GM12878 (cell line): ENCODE measurements around the gene DUSP18. TPM values are rescaled to one million over a fixed set of nuclear protein-coding genes. Genes with fewer than 3 reads are reported as not detected.

ENCODE experiments used
- ATAC-seq: fragments of 200-7000 bp; cut with Tn5 transposase; 3 replicates; pipeline ENCODE4 v1.9.1; 2020; ENCODE audit warnings: mild to moderate bottlenecking, moderate library complexity
- BruUV-seq: library from RNA; stranded (reverse); fragments of 400-500 nt; replicated peaks from 2 replicates; lab custom pipeline; 2021; lab: Mats Ljungman, UMichigan
- CTCF ChIA-PET: fragments of 300-600 bp; sonication (Branson Sonifier 250); formaldehyde crosslinking; extraction: SDS; loops from one replicate; lab custom pipeline; 2021; ENCODE audit warnings: inconsistent platforms; lab: Yijun Ruan, JAX
- POLR2A ChIA-PET: fragments of 350-600 bp; formaldehyde crosslinking; extraction: SDS; loops from one replicate; lab custom pipeline; 2021; ENCODE audit warnings: inconsistent platforms; lab: Charles Lee
- RAD21 ChIA-PET: fragments of 300-600 bp; sonication (Branson Sonifier 250); formaldehyde crosslinking; loops from one replicate; lab custom pipeline; 2023; ENCODE audit warnings: antibody characterized with exemption; ENCODE audit not compliant: unreplicated experiment; lab: Charles Lee
- SMC1A ChIA-PET: fragments of 300-600 bp; sonication (Branson Sonifier 250); formaldehyde crosslinking; loops from one replicate; lab custom pipeline; 2023; ENCODE audit not compliant: unreplicated experiment, uncharacterized antibody; lab: Charles Lee
- DNase-seq: peaks from one replicate; pipeline ENCODE4 v3.0.0-alpha.2; 2011; ENCODE audit warnings: low read depth, low spot score
- FAIRE-seq: peaks from 3 replicates; lab custom pipeline; 2011; peaks lifted over from hg19 to GRCh38; lab: Jason Lieb, UNC
- H2AFZ ChIP-seq: 2 replicates; pipeline ENCODE4 v1.6.0; 2011; ENCODE audit warnings: low read depth, low read length, control low read depth; ENCODE audit not compliant: control insufficient read depth
- H3K27ac ChIP-seq: 2 replicates; pipeline ENCODE4 v1.5.1; 2011; ENCODE audit warnings: control low read depth; ENCODE audit not compliant: control insufficient read depth, insufficient read depth
- H3K27me3 ChIP-seq, 2 experiments: replicated peaks in 1 of 2; 2 replicates each; pipeline versions ENCODE4 v1.6.0 to v1.6.1; 2011; ENCODE audit warnings: low read length in 1 of 2; ENCODE audit not compliant: control insufficient read depth in 2 of 2, insufficient read depth in 2 of 2
- H3K36me3 ChIP-seq, 2 experiments: 2 replicates each; pipeline ENCODE4 v1.5.1; 2011; ENCODE audit warnings: low read length in 1 of 2; ENCODE audit not compliant: control insufficient read depth in 2 of 2, insufficient read depth in 2 of 2
- H3K4me1 ChIP-seq: 2 replicates; pipeline ENCODE4 v1.6.1; 2011; ENCODE audit warnings: mild to moderate bottlenecking, low read length, moderate library complexity, mixed read lengths; ENCODE audit not compliant: control insufficient read depth, insufficient read depth
- H3K4me2 ChIP-seq: 2 replicates; pipeline ENCODE4 v1.6.0; 2011; ENCODE audit warnings: control low read depth; ENCODE audit not compliant: control insufficient read depth, insufficient read depth
- H3K4me3 ChIP-seq: fragments of 200-600 bp; sonication (generic); 2 replicates; pipeline ENCODE4 v1.5.1; 2016
- H3K79me2 ChIP-seq: 2 replicates; pipeline ENCODE4 v1.6.0; 2011; ENCODE audit warnings: low read length; ENCODE audit not compliant: control insufficient read depth, insufficient read depth
- H3K9ac ChIP-seq: 2 replicates; pipeline ENCODE4 v1.8.0; 2011; ENCODE audit warnings: low read length, control low read depth, mixed read lengths; ENCODE audit not compliant: control insufficient read depth, insufficient read depth
- H3K9me3 ChIP-seq: replicated peaks from 3 replicates; pipeline ENCODE4 v1.5.1; 2011; ENCODE audit warnings: mild to moderate bottlenecking, low read length; ENCODE audit not compliant: control insufficient read depth, insufficient read depth
- H4K20me1 ChIP-seq: 2 replicates; pipeline ENCODE4 v1.6.0; 2011; ENCODE audit not compliant: control insufficient read depth, insufficient read depth
- CHD1 ChIP-seq: IDR thresholded peaks from 2 replicates; pipeline ENCODE4 v1.6.1; 2012; ENCODE audit warnings: low read depth, low read length, improper control_type of control experiment
- DPF2 ChIP-seq: fragments of 450-650 bp; IDR thresholded peaks from 2 replicates; pipeline ENCODE4 v1.6.1; 2017; ENCODE audit warnings: mild to moderate bottlenecking
- FOXM1 ChIP-seq: IDR thresholded peaks from 2 replicates; pipeline ENCODE4 v1.6.1; 2012; ENCODE audit warnings: low read depth, mild to moderate bottlenecking, inconsistent platforms, low read length, moderate library complexity
- HDGF ChIP-seq: fragments of 450-650 bp; IDR thresholded peaks from 2 replicates; pipeline ENCODE4 v1.6.1; 2016; ENCODE audit warnings: antibody characterized with exemption
- IKZF2 ChIP-seq, 2 experiments: fragments of 450-650 bp; IDR thresholded peaks; 2 replicates each; pipeline ENCODE4 v1.6.1; 2017; ENCODE audit warnings: mild to moderate bottlenecking in 2 of 2, moderate library complexity in 2 of 2
- MXI1 ChIP-seq: fragments of 150-350 bp; IDR thresholded peaks from 2 replicates; pipeline ENCODE4 v1.6.1; 2011; ENCODE audit warnings: low read depth, mild to moderate bottlenecking, inconsistent platforms, low read length, improper control_type of control experiment
- NFXL1 ChIP-seq: fragments of 450-650 bp; IDR thresholded peaks from 2 replicates; pipeline ENCODE4 v1.6.1; 2017; ENCODE audit warnings: antibody characterized with exemption, mild to moderate bottlenecking, borderline replicate concordance
- POLR2A ChIP-seq: IDR thresholded peaks from 2 replicates; pipeline ENCODE4 v1.6.1; 2011; ENCODE audit warnings: low read depth, mild to moderate bottlenecking, low read length
- POU2F2 ChIP-seq: IDR thresholded peaks from 3 replicates; pipeline ENCODE4 v1.6.1; 2011; ENCODE audit warnings: low read depth, mild to moderate bottlenecking, low read length, borderline replicate concordance
- RBBP5 ChIP-seq: fragments of 200-600 bp; sonication (generic); conservative IDR thresholded peaks from 2 replicates; pipeline ENCODE4 v1.6.1; 2016
- RELB ChIP-seq: fragments of 450-650 bp; IDR thresholded peaks from 2 replicates; pipeline ENCODE4 v1.6.1; 2017; ENCODE audit warnings: low read depth, mild to moderate bottlenecking, moderate library complexity
- RFX5 ChIP-seq: IDR thresholded peaks from 2 replicates; pipeline ENCODE4 v1.6.1; 2011; ENCODE audit warnings: low read depth, low read length, improper control_type of control experiment
- SMAD1 ChIP-seq: fragments of 450-650 bp; IDR thresholded peaks from 2 replicates; pipeline ENCODE4 v1.6.1; 2018; ENCODE audit warnings: mild to moderate bottlenecking, low read depth; ENCODE audit not compliant: partially characterized antibody
- SPI1 ChIP-seq: IDR thresholded peaks from 2 replicates; pipeline ENCODE4 v1.6.1; 2011; ENCODE audit warnings: low read depth, mild to moderate bottlenecking, low read length, moderate library complexity, borderline replicate concordance; ENCODE audit not compliant: insufficient read depth
- TAF1 ChIP-seq: IDR thresholded peaks from 2 replicates; pipeline ENCODE4 v1.6.1; 2011; ENCODE audit warnings: mild to moderate bottlenecking, low read depth, low read length, borderline replicate concordance
- USF2 ChIP-seq: IDR thresholded peaks from 2 replicates; pipeline ENCODE4 v1.6.1; 2011; ENCODE audit warnings: low read depth, low read length, improper control_type of control experiment, borderline replicate concordance
- YBX1 ChIP-seq: fragments of 450-650 bp; IDR thresholded peaks from 2 replicates; pipeline ENCODE4 v1.6.1; 2016; ENCODE audit warnings: antibody characterized with exemption
- ZBTB11 ChIP-seq: fragments of 450-650 bp; formaldehyde crosslinking; IDR thresholded peaks from 2 replicates; pipeline ENCODE4 v1.5.0; 2022; ENCODE audit warnings: mild to moderate bottlenecking, missing genetic modification characterization
- ZNF217 ChIP-seq: fragments of 450-650 bp; IDR thresholded peaks from 2 replicates; pipeline ENCODE4 v1.6.1; 2017; ENCODE audit warnings: antibody characterized with exemption, mild to moderate bottlenecking
- ZNF622 ChIP-seq: fragments of 450-650 bp; IDR thresholded peaks from 2 replicates; pipeline ENCODE4 v1.6.1; 2017; ENCODE audit warnings: mild to moderate bottlenecking, inconsistent platforms
- WGBS: methylation state at CpG from one replicate; pipeline ENCODE4 v1.1.6; 2016; ENCODE audit warnings: low lambda C conversion rate; ENCODE audit not compliant: insufficient replicate concordance, insufficient coverage; ENCODE audit errors: missing lambda C conversion rate; 5-methylcytosine and 5-hydroxymethylcytosine counted together
- in situ Hi-C: fragments of 300-500 bp; cut with MboI; formaldehyde crosslinking; loops from 9 replicates; pipeline ENCODE4 v1.14.3; 2018; ENCODE audit warnings: mixed read lengths
- intact Hi-C: fragments of 100-400 bp; cut with micrococcal nuclease; formaldehyde crosslinking; loops from one replicate; pipeline ENCODE4 v1.14.2; 2022; ENCODE audit not compliant: unreplicated experiment
- polyA plus RNA-seq, 11 experiments: library from polyadenylated mRNA; depleted of rRNA in 4 of 11; unstranded in 6 of 11; stranded (reverse) in 5 of 11; fragments of >200 nt; fragmentation: Nextera tagmentation in 4 of 11; fragmentation: Illumina TruSeq in 1 of 11; extraction: Ambion mirVana in 4 of 11; extraction: Trizol in 1 of 11; gene quantifications; 1 replicate in 1 of 11; 2 replicates in 10 of 11; pipeline versions ENCODE4 v1.2.1 to v1.2.3, GENCODE V29; 2011 to 2016; ENCODE audit warnings: inconsistent platforms in 2 of 11, missing spikeins in 2 of 11, low read depth in 1 of 11
- total RNA-seq, 4 experiments: library from RNA; depleted of rRNA in 3 of 4; stranded (reverse); fragments of >200 nt in 3 of 4; fragmentation: Illumina TruSeq in 1 of 4; extraction: Trizol in 1 of 4; gene quantifications; 2 replicates each; pipeline versions ENCODE4 v1.2.1 to v1.2.3, GENCODE V29; 2013 to 2021

The DUSP18 gene
- total and polyA plus RNA-seq, 10 of the 15 experiments (the other 5 are each of a cell fraction or from before 2014, with no cell fraction given), result 1.9 to 11.9 (median 7.7) TPM

GRCh38 chr22:30649430-30650007 is 18.2 kb downstream of the DUSP18 start:
- CTCF ChIA-PET, result interaction anchor here (0.9 to 2.3 kb wide), 5 partner anchors 12 to 106 kb away, joined by 3 to 15 read pairs (median 3); partner anchors contain the start of genes DUSP18 and SLC35E4
- in situ Hi-C loops, result loop anchor here (25.0 kb wide), 1 partner anchor 263 kb away; no protein-coding TSS in a partner anchor
- intact Hi-C loops, result no loop called here
- no peak for TF ChIP-seq ZNF622
- no peak for TF ChIP-seq RBBP5
- no peak for TF ChIP-seq CHD1
- no peak for TF ChIP-seq NFXL1
- no peak for TF ChIP-seq HDGF
- TF ChIP-seq MXI1, result no peak
- no peak for TF ChIP-seq USF2
- no peak for TF ChIP-seq RFX5
- TF ChIP-seq FOXM1, result no peak
- TF ChIP-seq SPI1, result peak; percentile 84
- peak in 1 of 2 experiments; percentile 20; a peak in 1 of 4 replicates for TF ChIP-seq IKZF2 (IDR thresholded peaks at IDR 0.05)
- TF ChIP-seq RELB, result no peak
- no peak for TF ChIP-seq ZBTB11 (CRISPR knock-in tag)
- no peak for TF ChIP-seq ZNF217
- TF ChIP-seq TAF1, result no peak
- no peak for TF ChIP-seq YBX1
- peak; percentile 55; the same call in 1 of the 2 replicates for TF ChIP-seq POLR2A
- TF ChIP-seq POU2F2, result no peak
- TF ChIP-seq DPF2, result 0 out of 2 replicates have a peak, but pooled peaks have one; percentile 53
- TF ChIP-seq SMAD1, result no peak

More at GRCh38 chr22:30649430-30650007, 18.2 kb downstream of the DUSP18 start:
- SMC1A ChIA-PET, result interaction anchor here (0.7 to 1.9 kb wide), 4 partner anchors 14 to 106 kb away, joined by 3 to 8 read pairs (median 4); partner anchors contain the start of genes SLC35E4 and TCN2
- ATAC-seq, result peak; percentile 100
- no peaks in the 10 kb centered on the region for H3K9me3 ChIP-seq
- 0% methylated on average over 7 of the region's 7 CpGs for WGBS
- no peak overlapping the region for H3K4me2 ChIP-seq
- H3K4me3 ChIP-seq, result no peak overlapping the region
- no peaks in the 10 kb centered on the region for H4K20me1 ChIP-seq
- peaks cover 8% of the 10 kb centered on the region for H3K4me1 ChIP-seq
- DNase-seq, result no peak
- H3K9ac ChIP-seq, result no peak overlapping the region
- H3K27me3 ChIP-seq, result no peaks in the 10 kb centered on the region
- no TSS peak for BruUV-seq
- RAD21 ChIA-PET, result interaction anchor here (1.0 to 2.3 kb wide), 3 partner anchors 11 to 14 kb away, joined by 3 to 12 read pairs (median 5); partner anchors contain the start of gene SLC35E4
- H3K79me2 ChIP-seq, result no peaks in the 10 kb centered on the region
- H3K36me3 ChIP-seq, result no peaks in the 10 kb centered on the region; a peak in 2 of 4 replicates
- no peak for FAIRE-seq
- peak overlapping the region; percentile 28; the same call in 1 of the 2 replicates for H3K27ac ChIP-seq
- peak overlapping the region; percentile 65 for H2AFZ ChIP-seq
- POLR2A ChIA-PET, result interaction anchor here (0.6 kb wide), 1 partner anchor 308 kb away, joined by 3 read pairs; no protein-coding TSS in a partner anchor
